K562 (cell line): ENCODE data around the gene USP19. TPM values are rescaled to one million over a fixed set of nuclear protein-coding genes. Genes with fewer than 3 reads are reported as not detected.
A peak's percentile ranks its signal among the peaks of the same experiment; 100 is the strongest.

Experiments used
- ATAC-seq: fragments of 200-7000 bp; cut with Tn5 transposase; 3 replicates; pipeline ENCODE4 v1.9.1; 2020; ENCODE audit warnings: moderate library complexity
- BruUV-seq: library from RNA; stranded (reverse); fragments of 400-500 nt; replicated peaks from 2 replicates; lab custom pipeline; 2021; lab: Mats Ljungman, UMichigan
- CTCF ChIA-PET: fragments of 300-600 bp; formaldehyde crosslinking; extraction: SDS; loops from one replicate; lab custom pipeline; 2021; ENCODE audit warnings: low intra/inter-chr PET ratio; lab: Yijun Ruan, JAX
- POLR2A ChIA-PET: fragments of 300-600, 350-650 bp; sonication (Branson Sonifier 250); formaldehyde crosslinking; extraction: SDS; loops from one replicate; lab custom pipeline; 2021; ENCODE audit warnings: antibody characterized with exemption, inconsistent platforms; lab: Yijun Ruan, JAX
- DNase-seq, 4 experiments: peaks; one replicate each; pipeline versions ENCODE4 v3.0.0 to v3.0.0-alpha.2; 2011 to 2018; ENCODE audit warnings: low spot score in 3 of 4, mixed read lengths in 3 of 4; ENCODE audit errors: extremely low read depth in 1 of 4
- FAIRE-seq: peaks from 2 replicates; lab custom pipeline; 2011; peaks lifted over from hg19 to GRCh38; lab: Jason Lieb, UNC
- H2AFZ ChIP-seq: 2 replicates; pipeline ENCODE4 v1.6.0; 2011; ENCODE audit warnings: low read depth, low read length, control low read depth, inconsistent platforms
- H3K27ac ChIP-seq: fragments of 200-600 bp; 3 replicates; pipeline ENCODE4 v1.8.0; 2011; ENCODE audit warnings: low read depth, mild to moderate bottlenecking, control low read depth, inconsistent platforms, low read length, moderate library complexity, mixed read lengths; ENCODE audit errors: extremely low read depth
- H3K27me3 ChIP-seq, 2 experiments: fragments of 300-600 bp in 1 of 2; 2 replicates in 1 of 2; 3 replicates in 1 of 2; pipeline versions ENCODE4 v1.6.0 to v1.8.0; 2011; ENCODE audit warnings: inconsistent platforms in 2 of 2, low read length in 2 of 2, mild to moderate bottlenecking in 1 of 2, mixed read lengths in 1 of 2, moderate library complexity in 1 of 2; ENCODE audit not compliant: control insufficient read depth in 2 of 2, insufficient read depth in 2 of 2
- H3K36me3 ChIP-seq: fragments of 300-600 bp; 3 replicates; pipeline ENCODE4 v1.8.0; 2011; ENCODE audit warnings: mild to moderate bottlenecking, low read length, inconsistent platforms; ENCODE audit not compliant: control insufficient read depth, insufficient read depth
- H3K4me1 ChIP-seq, 2 experiments: fragments of 200-600 bp in 1 of 2; replicated peaks in 1 of 2; 2 replicates in 1 of 2; 3 replicates in 1 of 2; pipeline versions ENCODE4 v1.5.1 to v1.8.0; 2011; ENCODE audit warnings: inconsistent platforms in 2 of 2, low read length in 2 of 2, mild to moderate bottlenecking in 1 of 2, mixed read lengths in 1 of 2, moderate library complexity in 1 of 2; ENCODE audit not compliant: control insufficient read depth in 2 of 2, insufficient read depth in 2 of 2
- H3K4me2 ChIP-seq: 2 replicates; pipeline ENCODE4 v1.6.1; 2011; ENCODE audit warnings: low read length, control low read depth, inconsistent platforms, mixed read lengths; ENCODE audit not compliant: insufficient read depth
- H3K4me3 ChIP-seq: fragments of 200-600 bp; sonication (generic), shearing (Covaris generic); 2 replicates; pipeline ENCODE4 v1.5.1; 2016; ENCODE audit warnings: control low read depth, inconsistent platforms
- H3K79me2 ChIP-seq: fragments of 200-600 bp; 3 replicates; pipeline ENCODE4 v1.8.0; 2011; ENCODE audit warnings: low read length, inconsistent platforms; ENCODE audit not compliant: control insufficient read depth, insufficient read depth
- H3K9ac ChIP-seq, 2 experiments: 2 replicates each; pipeline versions ENCODE4 v1.6.0 to v1.6.1; 2011; ENCODE audit warnings: low read depth in 2 of 2, low read length in 2 of 2, control low read depth in 1 of 2, inconsistent platforms in 1 of 2, mild to moderate bottlenecking in 1 of 2, mixed read lengths in 1 of 2; ENCODE audit not compliant: insufficient read depth in 1 of 2
- H3K9me1 ChIP-seq: one replicate; pipeline ENCODE4 v1.6.0; 2011; ENCODE audit warnings: inconsistent platforms, mild to moderate bottlenecking, low read length, moderate library complexity; ENCODE audit not compliant: control insufficient read depth, insufficient read depth
- H3K9me3 ChIP-seq: replicated peaks from 2 replicates; pipeline ENCODE4 v1.5.1; 2011; ENCODE audit warnings: low read depth, low read length, inconsistent platforms; ENCODE audit not compliant: control insufficient read depth, insufficient read depth
- H4K20me1 ChIP-seq: replicated peaks from 2 replicates; pipeline ENCODE4 v1.6.1; 2011; ENCODE audit warnings: low read length, inconsistent platforms, mixed read lengths; ENCODE audit not compliant: control insufficient read depth, insufficient read depth
- ASH1L ChIP-seq: fragments of 450-650 bp; IDR thresholded peaks from 2 replicates; pipeline ENCODE4 v1.6.1; 2018; ENCODE audit warnings: borderline replicate concordance, mild to moderate bottlenecking, low read depth; ENCODE audit not compliant: partially characterized antibody
- CBFB ChIP-seq: sonication (generic); formaldehyde crosslinking; IDR thresholded peaks from 2 replicates; pipeline ENCODE4 v1.4.0; 2020; ENCODE audit warnings: mild to moderate bottlenecking, missing genetic modification reagents
- CREB3 ChIP-seq: fragments of 450-650 bp; conservative IDR thresholded peaks from 2 replicates; pipeline ENCODE4 v1.6.1; 2016; ENCODE audit warnings: missing genetic modification characterization, low read depth, mild to moderate bottlenecking, missing compliant biosample characterization, moderate library complexity
- CREB5 ChIP-seq: fragments of 250-450 bp; sonication (Bioruptor Pico); IDR thresholded peaks from 2 replicates; pipeline ENCODE4 v1.5.0; 2020; ENCODE audit warnings: mild to moderate bottlenecking
- ESRRB ChIP-seq: fragments of 250-450 bp; sonication (Bioruptor Pico); IDR thresholded peaks from 2 replicates; pipeline ENCODE4 v1.5.0; 2020; ENCODE audit warnings: mild to moderate bottlenecking, moderate library complexity, borderline replicate concordance
- FOXJ3 ChIP-seq: sonication (generic); formaldehyde crosslinking; IDR thresholded peaks from 2 replicates; pipeline ENCODE4 v1.4.0; 2020; ENCODE audit warnings: mild to moderate bottlenecking, missing genetic modification reagents
- HMG20B ChIP-seq: fragments of 250-450 bp; sonication (Bioruptor Pico); IDR thresholded peaks from 2 replicates; pipeline ENCODE4 v1.5.0; 2021; ENCODE audit warnings: mild to moderate bottlenecking
- HNRNPK ChIP-seq: fragments of 200-400 bp; formaldehyde crosslinking; IDR thresholded peaks from one replicate; pipeline ENCODE4 v1.6.1; 2018; ENCODE audit warnings: mild to moderate bottlenecking, low read depth, low read length; ENCODE audit not compliant: poor library complexity, severe bottlenecking
- MTF1 ChIP-seq: fragments of 250-450 bp; sonication (Bioruptor Pico); IDR thresholded peaks from 2 replicates; pipeline ENCODE4 v1.9.0; 2021; ENCODE audit warnings: moderate library complexity, mild to moderate bottlenecking, inconsistent platforms, borderline replicate concordance
- POLR2AphosphoS2 ChIP-seq: IDR thresholded peaks from 2 replicates; pipeline ENCODE4 v1.6.1; 2012; ENCODE audit warnings: low read length, improper control_type of control experiment
- RBM15 ChIP-seq: fragments of 200-400 bp; formaldehyde crosslinking; IDR thresholded peaks from 2 replicates; pipeline ENCODE4 v1.6.1; 2018; ENCODE audit warnings: mild to moderate bottlenecking, low read length, moderate library complexity; ENCODE audit not compliant: insufficient read depth
- SNRNP70 ChIP-seq: fragments of 200-400 bp; formaldehyde crosslinking; optimal IDR thresholded peaks from 2 replicates; pipeline ENCODE3; 2017; ENCODE audit warnings: low read depth, low read length
- STAG1 ChIP-seq: sonication (generic); formaldehyde crosslinking; IDR thresholded peaks from 2 replicates; pipeline ENCODE4 v1.5.0; 2020; ENCODE audit warnings: missing genetic modification reagents, borderline replicate concordance
- SUPT5H ChIP-seq: fragments of 450-650 bp; IDR thresholded peaks from 2 replicates; pipeline ENCODE4 v1.6.1; 2016
- TRIM24 ChIP-seq, 2 experiments: fragments of 450-650 bp; IDR thresholded peaks; 2 replicates each; pipeline ENCODE4 v1.6.1; 2016
- ZBTB8A ChIP-seq: fragments of 450-650 bp; IDR thresholded peaks from 2 replicates; pipeline ENCODE4 v1.6.1; 2018; ENCODE audit warnings: mild to moderate bottlenecking, moderate library complexity; ENCODE audit not compliant: partially characterized antibody
- ZNF124 ChIP-seq: sonication (generic); formaldehyde crosslinking; IDR thresholded peaks from 2 replicates; pipeline ENCODE4 v1.8.1; 2022; ENCODE audit warnings: missing genetic modification reagents
- ZNF316 ChIP-seq: fragments of 450-650 bp; IDR thresholded peaks from 2 replicates; pipeline ENCODE4 v1.6.1; 2016
- ZNF707 ChIP-seq: fragments of 250-450 bp; sonication (Bioruptor Pico); conservative IDR thresholded peaks from 2 replicates; pipeline ENCODE4 v1.8.0; 2022; ENCODE audit warnings: inconsistent platforms, mild to moderate bottlenecking, moderate library complexity
- ZZZ3 ChIP-seq: fragments of 450-650 bp; IDR thresholded peaks from 2 replicates; pipeline ENCODE4 v1.6.1; 2016; ENCODE audit warnings: antibody characterized with exemption, mild to moderate bottlenecking, moderate library complexity
- WGBS: fragments of 100-300 bp; shearing (Covaris generic); methylation state at CpG from one replicate; pipeline ENCODE4 v1.1.6; 2016; ENCODE audit warnings: low coverage, mixed read lengths; ENCODE audit not compliant: insufficient coverage; ENCODE audit errors: missing lambda C conversion rate; 5-methylcytosine and 5-hydroxymethylcytosine counted together
- in situ Hi-C: fragments of 300-500 bp; cut with MboI; formaldehyde crosslinking; loops from 4 replicates; pipeline ENCODE4 v1.15.0; 2018; ENCODE audit warnings: inconsistent platforms, mixed read lengths
- intact Hi-C: fragments of 100-400 bp; cut with micrococcal nuclease; formaldehyde crosslinking; loops from 2 replicates; pipeline ENCODE4 v1.14.2; 2022
- polyA plus RNA-seq, 8 experiments: library from polyadenylated mRNA; depleted of rRNA in 4 of 8; stranded (reverse) in 5 of 8; unstranded in 3 of 8; fragments of >200 nt; fragmentation: Nextera tagmentation in 2 of 8; fragmentation: Illumina TruSeq in 1 of 8; extraction: Ambion mirVana in 2 of 8; extraction: Trizol in 1 of 8; gene quantifications; 2 replicates each; pipeline versions ENCODE4 v1.2.1 to v1.2.3, GENCODE V29; 2011 to 2014; ENCODE audit warnings: inconsistent platforms in 1 of 8, missing spikeins in 1 of 8
- total RNA-seq, 7 experiments: library from RNA; depleted of rRNA in 6 of 7; stranded (reverse); fragments of >200 nt in 6 of 7; fragmentation: Illumina TruSeq in 2 of 7; extraction: Trizol in 2 of 7; gene quantifications; 2 replicates each; pipeline versions ENCODE4 v1.2.1 to v1.2.3, GENCODE V29; 2011 to 2021; ENCODE audit warnings: low replicate concordance in 1 of 7
- TF ChIP-seq, protein P1 (sequence below): fragments of 450-650 bp; IDR thresholded peaks from 2 replicates; pipeline ENCODE4 v1.7.0; 2016; ENCODE audit warnings: borderline replicate concordance

USP19 gene
- total and polyA plus RNA-seq, 9 of the 15 experiments (the other 6 are each of a cell fraction or from before 2014, with no cell fraction given) = 0.24 to 65.9 (median 36.9) TPM

- TF ChIP-seq CREB3 (no peak), ZZZ3 (no peak), MTF1 (CRISPR knock-in tag) (no peak), HNRNPK (no peak), ZBTB8A (no peak), HMG20B (CRISPR knock-in tag) (no peak)
Measured at GRCh38 chr3:49124203-49124602, 3.6 kb upstream of the USP19 start (continued).

GRCh38 chr3:49123687-49124086 is 3.1 kb upstream of the USP19 start:
- POLR2A ChIA-PET = interaction anchor here (0.5 to 2.1 kb wide), 3 partner anchors 9 to 78 kb away, joined by 3 to 5 read pairs (median 3); partner anchors contain the start of gene LAMB2
- no peak overlapping the region for H3K4me3 ChIP-seq
- CTCF ChIA-PET = no interaction called here
- 0 out of 4 replicates have a peak overlapping the region, but pooled peaks of 1 of the 2 experiments have one; percentile 9 for H3K9ac ChIP-seq
- H2AFZ ChIP-seq = no peak overlapping the region
- no peaks in the 10 kb centered on the region for H4K20me1 ChIP-seq
- H3K27me3 ChIP-seq = no peaks in the 10 kb centered on the region
- H3K9me1 ChIP-seq = no peaks in the 10 kb centered on the region
- H3K27ac ChIP-seq = no peak overlapping the region
- DNase-seq (no peak), ATAC-seq (no peak), FAIRE-seq (no peak)
- no peaks in the 10 kb centered on the region for H3K9me3 ChIP-seq
- no TSS peak for BruUV-seq
- peaks cover 9 to 39% of the 10 kb centered on the region in 2 experiments; a peak in 4 of 5 replicates for H3K4me1 ChIP-seq
- 52% methylated on average over 10 of the region's 17 CpGs for WGBS
- in situ Hi-C loops (no loop called here), intact Hi-C loops (no loop called here)
- peaks cover 11% of the 10 kb centered on the region; the same call in 2 of the 3 replicates for H3K36me3 ChIP-seq
- H3K4me2 ChIP-seq = no peak overlapping the region
- H3K79me2 ChIP-seq = peaks cover 19% of the 10 kb centered on the region
- TF ChIP-seq ZNF124 (CRISPR knock-in tag) (no peak), TRIM24 (IDR thresholded peaks at IDR 0.05) (no peak), ASH1L (no peak), ESRRB (no peak), ZNF316 (no peak), CREB5 (CRISPR knock-in tag) (no peak), FOXJ3 (CRISPR knock-in tag) (no peak), POLR2AphosphoS2 (no peak), ZNF707 (CRISPR knock-in tag) (no peak), SUPT5H (no peak), SNRNP70 (no peak), CBFB (no peak), RBM15 (no peak), STAG1 (no peak)
- TF ChIP-seq, protein P1, sequence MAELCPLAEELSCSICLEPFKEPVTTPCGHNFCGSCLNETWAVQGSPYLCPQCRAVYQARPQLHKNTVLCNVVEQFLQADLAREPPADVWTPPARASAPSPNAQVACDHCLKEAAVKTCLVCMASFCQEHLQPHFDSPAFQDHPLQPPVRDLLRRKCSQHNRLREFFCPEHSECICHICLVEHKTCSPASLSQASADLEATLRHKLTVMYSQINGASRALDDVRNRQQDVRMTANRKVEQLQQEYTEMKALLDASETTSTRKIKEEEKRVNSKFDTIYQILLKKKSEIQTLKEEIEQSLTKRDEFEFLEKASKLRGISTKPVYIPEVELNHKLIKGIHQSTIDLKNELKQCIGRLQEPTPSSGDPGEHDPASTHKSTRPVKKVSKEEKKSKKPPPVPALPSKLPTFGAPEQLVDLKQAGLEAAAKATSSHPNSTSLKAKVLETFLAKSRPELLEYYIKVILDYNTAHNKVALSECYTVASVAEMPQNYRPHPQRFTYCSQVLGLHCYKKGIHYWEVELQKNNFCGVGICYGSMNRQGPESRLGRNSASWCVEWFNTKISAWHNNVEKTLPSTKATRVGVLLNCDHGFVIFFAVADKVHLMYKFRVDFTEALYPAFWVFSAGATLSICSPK = no peak
